22Rv1 (cell line): Measurements from ENCODE around the gene NTNG1.
"Not testable (repeated sequence)": the region's sequence is repeated elsewhere in the genome, so short reads cannot be mapped to it uniquely, and the experiment has no call there.

Experiments used
- H3K27ac ChIP-seq: fragments of 450-650 bp; 2 replicates; pipeline ENCODE4 v1.5.1; 2017
- ZFX ChIP-seq: fragments of 450-650 bp; IDR thresholded peaks from 2 replicates; pipeline ENCODE4 v1.6.1; 2017; ENCODE audit warnings: antibody characterized with exemption, borderline replicate concordance
- TF ChIP-seq, protein P1 (sequence below): fragments of 450-650 bp; IDR thresholded peaks from 2 replicates; pipeline ENCODE4 v1.5.1; 2017; ENCODE audit warnings: mild to moderate bottlenecking

Gene NTNG1

DNA sequence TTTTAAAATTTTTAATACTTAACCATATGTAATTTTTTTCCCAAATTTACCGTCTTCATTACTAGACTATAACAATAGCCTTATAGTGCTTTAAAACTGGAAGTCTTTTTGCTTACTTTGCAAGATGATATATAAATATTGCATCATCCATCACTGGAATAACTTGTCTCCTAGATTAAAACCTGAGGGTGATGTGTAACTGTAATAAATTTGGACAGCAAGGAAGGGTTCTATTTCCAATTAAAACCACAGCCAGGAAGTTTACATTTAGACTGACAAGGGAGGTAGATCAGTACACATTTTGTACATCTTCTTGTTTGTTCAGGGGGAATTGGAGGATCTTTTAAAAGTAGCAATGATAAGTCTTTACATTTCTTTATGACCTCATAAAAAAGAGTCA is 21.9 kb downstream of the NTNG1 start:
- TF ChIP-seq ZFX, result no peak
- TF ChIP-seq, protein P1, sequence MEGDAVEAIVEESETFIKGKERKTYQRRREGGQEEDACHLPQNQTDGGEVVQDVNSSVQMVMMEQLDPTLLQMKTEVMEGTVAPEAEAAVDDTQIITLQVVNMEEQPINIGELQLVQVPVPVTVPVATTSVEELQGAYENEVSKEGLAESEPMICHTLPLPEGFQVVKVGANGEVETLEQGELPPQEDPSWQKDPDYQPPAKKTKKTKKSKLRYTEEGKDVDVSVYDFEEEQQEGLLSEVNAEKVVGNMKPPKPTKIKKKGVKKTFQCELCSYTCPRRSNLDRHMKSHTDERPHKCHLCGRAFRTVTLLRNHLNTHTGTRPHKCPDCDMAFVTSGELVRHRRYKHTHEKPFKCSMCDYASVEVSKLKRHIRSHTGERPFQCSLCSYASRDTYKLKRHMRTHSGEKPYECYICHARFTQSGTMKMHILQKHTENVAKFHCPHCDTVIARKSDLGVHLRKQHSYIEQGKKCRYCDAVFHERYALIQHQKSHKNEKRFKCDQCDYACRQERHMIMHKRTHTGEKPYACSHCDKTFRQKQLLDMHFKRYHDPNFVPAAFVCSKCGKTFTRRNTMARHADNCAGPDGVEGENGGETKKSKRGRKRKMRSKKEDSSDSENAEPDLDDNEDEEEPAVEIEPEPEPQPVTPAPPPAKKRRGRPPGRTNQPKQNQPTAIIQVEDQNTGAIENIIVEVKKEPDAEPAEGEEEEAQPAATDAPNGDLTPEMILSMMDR, result no peak
- H3K27ac ChIP-seq, result peak overlapping the region; percentile 12; the same call in 1 of the 2 replicates

DNA sequence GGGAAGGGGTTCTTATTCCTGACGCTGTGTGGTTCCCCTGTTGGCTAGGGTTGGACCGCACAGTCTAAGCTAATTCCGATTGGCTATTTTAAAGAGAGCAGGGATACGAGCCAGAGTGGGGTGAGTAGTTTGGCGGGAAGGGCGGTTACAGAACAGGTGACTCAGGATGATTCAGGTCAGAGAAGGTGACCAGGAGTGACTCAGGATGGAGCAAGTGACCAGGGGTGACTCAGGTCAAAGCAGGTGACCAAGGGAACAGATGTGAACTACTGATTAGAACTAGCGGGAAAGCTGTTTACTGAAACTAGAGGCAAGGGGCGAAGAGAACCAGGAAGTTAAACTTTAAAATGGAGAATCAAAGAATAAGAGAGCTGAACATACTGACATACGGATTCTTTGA is 24.1 kb downstream of the NTNG1 start:
- H3K27ac ChIP-seq, result not testable (repeated sequence)

DNA sequence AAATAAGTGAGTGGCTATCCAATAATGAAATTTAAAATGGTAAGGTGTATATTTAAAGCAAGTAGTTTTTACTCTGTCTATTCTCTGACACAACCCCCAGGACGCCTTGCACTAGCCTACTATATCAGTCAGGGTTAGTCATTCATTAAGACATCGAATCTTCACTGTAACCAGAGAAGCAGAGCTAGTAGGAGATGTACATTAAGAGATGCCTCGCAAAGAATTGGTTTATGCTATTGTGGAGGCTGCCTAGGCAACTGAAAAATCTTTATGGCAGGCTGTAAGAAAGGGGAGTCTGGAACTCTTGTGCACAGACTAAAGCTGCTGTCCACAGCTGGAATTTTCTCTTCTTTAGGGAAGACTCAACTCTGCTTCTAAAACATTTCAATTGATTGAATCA is 28.8 kb downstream of the NTNG1 start:
- H3K27ac ChIP-seq, result no peak overlapping the region
- no peak for TF ChIP-seq ZFX
- TF ChIP-seq, protein P1, result no peak

DNA sequence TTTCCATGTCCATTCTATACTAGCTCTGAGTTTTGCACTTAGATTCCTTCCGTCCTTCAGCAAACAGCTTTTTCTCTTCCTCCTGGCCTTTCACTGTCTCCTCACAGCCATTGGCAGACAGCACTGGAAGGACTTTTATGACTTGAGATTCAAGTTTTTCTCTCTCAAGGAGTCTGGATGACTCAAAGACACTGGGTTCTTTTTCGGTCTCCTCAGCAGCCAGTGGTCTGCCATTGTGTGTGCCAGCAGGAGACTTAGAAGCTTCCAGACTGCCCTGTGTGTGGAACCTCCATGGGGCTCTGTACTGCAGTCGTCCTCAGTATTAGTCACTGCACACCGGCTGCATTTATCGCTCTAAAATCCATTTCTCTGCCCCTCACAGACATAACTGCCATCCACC is 30.5 kb downstream of the NTNG1 start:
- H3K27ac ChIP-seq, result no peak overlapping the region
- TF ChIP-seq ZFX, result no peak
- TF ChIP-seq, protein P1, result no peak

DNA sequence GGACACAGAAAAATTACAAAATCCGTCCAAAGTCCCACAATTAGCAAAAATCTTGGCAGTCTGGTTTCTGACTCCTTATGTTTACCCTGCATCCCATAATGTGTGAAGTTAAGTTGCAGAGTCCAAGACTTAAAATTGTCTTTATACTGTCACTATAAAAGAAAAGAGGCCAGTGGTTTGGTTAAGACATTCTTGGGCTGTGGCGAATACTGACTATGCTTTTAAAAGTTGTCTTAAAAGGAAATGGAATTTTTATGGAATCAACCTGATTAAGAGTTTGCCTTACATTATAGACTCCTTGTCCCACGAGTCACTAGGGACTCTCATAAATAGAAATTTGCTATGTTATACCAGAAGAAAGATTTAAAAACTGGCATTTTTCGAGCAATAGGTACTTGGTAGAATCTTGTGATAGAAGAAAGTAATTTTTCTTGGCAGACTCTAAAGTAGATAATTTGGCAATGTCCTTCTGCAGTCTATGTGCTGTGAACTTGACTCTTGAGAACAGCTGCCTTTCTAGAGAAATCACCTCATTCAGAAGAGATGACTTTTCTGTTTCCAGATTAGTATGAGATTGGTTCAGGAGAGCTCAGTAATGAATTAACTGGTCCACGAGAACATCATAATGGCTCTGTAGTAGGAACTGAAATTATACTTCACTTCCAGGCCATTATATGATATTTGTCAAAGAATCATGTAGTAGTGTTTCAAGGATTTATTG is 31.8 kb downstream of the NTNG1 start:
- no peak overlapping the region for H3K27ac ChIP-seq
- TF ChIP-seq, protein P1, result no peak

DNA sequence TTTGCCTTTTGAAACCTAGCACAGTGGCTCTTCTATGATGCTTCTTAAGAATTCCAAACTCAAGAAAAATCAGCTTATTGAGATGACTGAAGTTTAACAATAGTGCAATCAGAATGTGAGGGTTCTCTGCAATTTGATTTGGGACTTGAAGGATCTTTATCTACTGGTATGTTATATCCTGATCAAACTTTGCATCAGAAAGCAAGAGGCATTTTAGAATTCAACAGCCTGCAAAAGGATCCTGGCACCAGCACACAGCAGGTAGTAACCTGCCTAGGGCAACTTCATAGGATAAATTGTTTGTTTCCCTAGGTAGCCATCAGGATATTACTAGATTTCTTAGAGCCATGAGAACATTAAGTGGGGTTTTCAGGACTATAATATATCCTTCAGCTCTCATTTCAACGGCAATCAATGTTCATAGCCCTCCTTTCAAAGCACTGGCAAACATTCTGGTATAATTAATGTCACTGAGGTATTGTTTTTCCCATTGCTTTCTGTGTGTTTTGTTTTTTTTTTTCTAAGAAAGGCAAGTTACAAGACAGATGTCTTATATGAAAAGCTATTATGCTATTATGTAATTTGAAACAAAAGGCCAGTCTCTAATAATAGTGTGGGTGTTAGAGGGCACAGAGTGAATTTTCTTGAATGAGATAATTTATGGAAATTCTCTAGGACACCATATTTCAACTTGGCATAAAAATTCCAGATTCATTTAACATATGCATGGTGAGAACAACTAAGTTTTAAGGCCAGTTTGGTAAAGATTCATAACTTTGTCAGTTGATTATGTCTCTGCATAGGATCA is 34.5 kb downstream of the NTNG1 start:
- TF ChIP-seq, protein P1, result no peak
- no peak for TF ChIP-seq ZFX
- no peak overlapping the region for H3K27ac ChIP-seq

DNA sequence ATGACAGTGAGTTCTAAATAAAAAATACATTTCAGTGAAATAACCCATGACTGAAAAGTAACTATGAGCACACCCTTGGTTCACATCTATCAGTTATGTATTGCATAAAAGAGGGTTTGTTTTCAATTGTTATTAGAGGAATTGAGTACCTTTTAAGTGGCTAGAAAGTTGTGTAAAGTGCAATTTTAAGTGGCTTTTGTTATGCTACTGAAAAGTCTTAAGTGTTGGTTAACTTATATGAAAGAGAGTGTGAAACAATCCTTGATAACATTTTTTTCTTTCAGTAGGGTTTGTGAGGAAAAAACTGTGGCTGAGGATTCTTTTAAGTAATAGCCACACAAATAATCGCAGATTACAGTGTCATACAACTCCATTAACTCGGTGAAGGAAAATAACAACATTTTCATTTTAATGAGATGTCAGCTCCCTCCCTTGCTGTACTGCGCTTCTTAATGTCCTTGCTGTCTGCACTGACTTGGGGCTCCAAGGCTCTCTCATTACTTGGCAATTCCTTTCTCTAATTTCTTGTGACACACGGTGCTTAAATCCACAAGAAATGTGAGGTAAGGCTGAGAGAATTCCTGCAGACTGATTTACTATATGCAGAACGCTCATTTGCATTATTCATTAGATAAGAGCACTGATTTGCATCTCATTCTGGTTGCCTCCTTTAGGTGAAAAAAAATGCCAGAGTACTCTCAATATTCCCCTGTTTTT is 40.6 kb downstream of the NTNG1 start:
- no peak for TF ChIP-seq ZFX
- TF ChIP-seq, protein P1, result no peak
- H3K27ac ChIP-seq, result no peak overlapping the region
